H9 (cell line): Measurements from ENCODE around the gene SPATA17. TPM values are rescaled to one million over a fixed set of nuclear protein-coding genes. Genes with fewer than 3 reads are reported as not detected.

Source experiments
- DNase-seq: peaks from one replicate; pipeline ENCODE4 v3.0.0-alpha.2; 2017
- H2AFZ ChIP-seq: one replicate; pipeline ENCODE4 v1.6.1; 2013; ENCODE audit warnings: mild to moderate bottlenecking, low read length, control low read depth, moderate library complexity
- H2AK5ac ChIP-seq: 2 replicates; pipeline ENCODE4 v1.6.1; 2013; ENCODE audit warnings: low read length, control low read depth, mixed read lengths; ENCODE audit not compliant: insufficient read length
- H2BK120ac ChIP-seq: one replicate; pipeline ENCODE4 v1.6.1; 2013; ENCODE audit warnings: low read depth, mild to moderate bottlenecking, low read length, control low read depth, inconsistent platforms; ENCODE audit not compliant: poor library complexity, severe bottlenecking
- H2BK12ac ChIP-seq: 2 replicates; pipeline ENCODE4 v1.6.1; 2013; ENCODE audit warnings: low read length, control low read depth, mixed read lengths, low read depth; ENCODE audit not compliant: insufficient read length
- H2BK15ac ChIP-seq: 2 replicates; pipeline ENCODE4 v1.6.1; 2013; ENCODE audit warnings: low read depth, low read length, control low read depth
- H2BK20ac ChIP-seq: one replicate; pipeline ENCODE4 v1.6.1; 2013; ENCODE audit warnings: low read depth, mild to moderate bottlenecking, low read length, control low read depth, inconsistent platforms; ENCODE audit not compliant: poor library complexity, severe bottlenecking
- H2BK5ac ChIP-seq: 2 replicates; pipeline ENCODE4 v1.6.1; 2013; ENCODE audit warnings: low read length, control low read depth, mixed read lengths; ENCODE audit not compliant: insufficient read length
- H3K14ac ChIP-seq: 2 replicates; pipeline ENCODE4 v1.6.1; 2013; ENCODE audit warnings: low read length, control low read depth; ENCODE audit not compliant: insufficient read depth
- H3K18ac ChIP-seq: 2 replicates; pipeline ENCODE4 v1.6.1; 2013; ENCODE audit warnings: low read depth, mild to moderate bottlenecking, mixed read lengths, low read length, control low read depth; ENCODE audit not compliant: insufficient read length
- H3K23ac ChIP-seq: 2 replicates; pipeline ENCODE4 v1.6.1; 2013; ENCODE audit warnings: low read length, control low read depth, mixed read lengths, low read depth; ENCODE audit not compliant: insufficient read length
- H3K23me2 ChIP-seq: 2 replicates; pipeline ENCODE4 v1.6.1; 2013; ENCODE audit warnings: low read depth, mild to moderate bottlenecking, mixed read lengths, low read length, control low read depth; ENCODE audit not compliant: insufficient read length, poor library complexity, severe bottlenecking
- H3K27ac ChIP-seq: 2 replicates; pipeline ENCODE4 v1.5.1; 2013; ENCODE audit warnings: low read length, control low read depth, mixed read lengths, low read depth; ENCODE audit not compliant: insufficient read length
- H3K27me3 ChIP-seq: 2 replicates; pipeline ENCODE4 v1.6.1; 2013; ENCODE audit warnings: low read length, control low read depth, inconsistent platforms; ENCODE audit not compliant: insufficient read depth
- H3K4ac ChIP-seq: 2 replicates; pipeline ENCODE4 v1.6.1; 2013; ENCODE audit warnings: low read depth, mild to moderate bottlenecking, control low read depth, inconsistent platforms, low read length, moderate library complexity
- H3K4me1 ChIP-seq: 2 replicates; pipeline ENCODE4 v1.6.1; 2013; ENCODE audit warnings: low read length, control low read depth, inconsistent platforms; ENCODE audit not compliant: insufficient read depth
- H3K4me2 ChIP-seq: 2 replicates; pipeline ENCODE4 v1.6.1; 2013; ENCODE audit warnings: low read length, control low read depth, mixed read lengths; ENCODE audit not compliant: insufficient read length, insufficient read depth
- H3K56ac ChIP-seq: 2 replicates; pipeline ENCODE4 v1.6.1; 2013; ENCODE audit warnings: low read depth, mild to moderate bottlenecking, mixed read lengths, low read length, control low read depth; ENCODE audit not compliant: insufficient read length
- H3K79me1 ChIP-seq: 2 replicates; pipeline ENCODE4 v1.6.1; 2013; ENCODE audit warnings: low read depth, mild to moderate bottlenecking, moderate library complexity, low read length, control low read depth, inconsistent platforms; ENCODE audit not compliant: insufficient read depth, poor library complexity, severe bottlenecking
- H3K79me2 ChIP-seq: 2 replicates; pipeline ENCODE4 v1.6.1; 2013; ENCODE audit warnings: low read length, control low read depth, inconsistent platforms; ENCODE audit not compliant: insufficient read depth
- H3K9ac ChIP-seq: 2 replicates; pipeline ENCODE4 v1.6.1; 2013; ENCODE audit warnings: low read length, control low read depth, mixed read lengths; ENCODE audit not compliant: insufficient read length; ENCODE audit errors: extremely low read depth
- H3K9me3 ChIP-seq: one replicate; pipeline ENCODE4 v1.6.1; 2013; ENCODE audit warnings: low read depth, low read length, inconsistent platforms; ENCODE audit not compliant: control insufficient read depth
- H3T11ph ChIP-seq: one replicate; pipeline ENCODE4 v1.6.1; 2013; ENCODE audit warnings: mild to moderate bottlenecking, low read length, control low read depth, inconsistent platforms
- H4K20me1 ChIP-seq: one replicate; pipeline ENCODE4 v1.6.1; 2013; ENCODE audit not compliant: control insufficient read depth, insufficient read length, insufficient read depth
- H4K5ac ChIP-seq: 2 replicates; pipeline ENCODE4 v1.6.1; 2013; ENCODE audit warnings: low read depth, mild to moderate bottlenecking, mixed read lengths, low read length, control low read depth; ENCODE audit not compliant: insufficient read length
- H4K8ac ChIP-seq: replicated peaks from 2 replicates; pipeline ENCODE4 v1.6.1; 2013; ENCODE audit warnings: low read length, control low read depth, mixed read lengths, low read depth; ENCODE audit not compliant: insufficient read length
- H4K91ac ChIP-seq: 2 replicates; pipeline ENCODE4 v1.6.1; 2013; ENCODE audit warnings: low read depth, mild to moderate bottlenecking, moderate library complexity, mixed read lengths, low read length, control low read depth; ENCODE audit not compliant: insufficient read length
- H3K27ac Mint-ChIP-seq, 3 experiments: 2 replicates in 2 of 3; 3 replicates in 1 of 3; pipeline ENCODE4 v1.8.0; 2020 to 2021; ENCODE audit warnings: mixed read lengths in 3 of 3, mild to moderate bottlenecking in 1 of 3, moderate library complexity in 1 of 3
- H3K27me3 Mint-ChIP-seq: 2 replicates; pipeline ENCODE4 v1.8.0; 2021; ENCODE audit warnings: low read depth, mild to moderate bottlenecking, moderate library complexity, mixed read lengths
- H3K36me3 Mint-ChIP-seq, 3 experiments: 2 replicates in 2 of 3; 3 replicates in 1 of 3; pipeline ENCODE4 v1.8.0; 2020 to 2021; ENCODE audit warnings: low read depth in 3 of 3, mixed read lengths in 3 of 3; ENCODE audit not compliant: insufficient read depth in 1 of 3
- H3K4me1 Mint-ChIP-seq, 2 experiments: 2 replicates each; pipeline ENCODE4 v1.8.0; 2020; ENCODE audit warnings: mixed read lengths in 2 of 2
- H3K4me3 Mint-ChIP-seq, 2 experiments: 2 replicates in 1 of 2; 3 replicates in 1 of 2; pipeline ENCODE4 v1.8.0; 2020 to 2021; ENCODE audit warnings: mild to moderate bottlenecking in 2 of 2, mixed read lengths in 2 of 2, moderate library complexity in 1 of 2
- H3K9me3 Mint-ChIP-seq, 2 experiments: 2 replicates in 1 of 2; 3 replicates in 1 of 2; pipeline ENCODE4 v1.8.0; 2020; ENCODE audit warnings: mild to moderate bottlenecking in 2 of 2, mixed read lengths in 2 of 2, moderate library complexity in 1 of 2
- CTCF ChIP-seq: fragments of 200-600 bp; sonication (generic); conservative IDR thresholded peaks from 3 replicates; pipeline ENCODE4 v1.8.0; 2021; ENCODE audit warnings: antibody characterized with exemption, mild to moderate bottlenecking
- WGBS: extraction: QIAGEN DNeasy Blood & Tissue Kit; methylation state at CpG from one replicate; pipeline ENCODE4 v1.1.7; 2013; ENCODE audit warnings: missing lambda C conversion rate, low lambda C conversion rate, mixed read lengths; ENCODE audit not compliant: insufficient read length; ENCODE audit errors: extremely low coverage; 5-methylcytosine and 5-hydroxymethylcytosine counted together
- total RNA-seq: library from RNA; stranded (reverse); gene quantifications from 2 replicates; pipeline ENCODE4 v1.2.1, GENCODE V29; 2021

SPATA17 gene
- total RNA-seq, 1 experiment from 2014 or later = 0.44 TPM

- Histone ChIP-seq H4K5ac (no peak overlapping the region), H2BK5ac (no peak overlapping the region), H2BK15ac (no peak overlapping the region), H3K27ac (no peak overlapping the region), H3T11ph (no peak overlapping the region), H4K91ac (no peak overlapping the region), H4K20me1 (no peaks in the 10 kb centered on the region), H2BK20ac (no peak overlapping the region), H3K4me1 (no peaks in the 10 kb centered on the region), H2AFZ (no peak overlapping the region), H3K23me2 (no peaks in the 10 kb centered on the region), H3K79me1 (no peaks in the 10 kb centered on the region), H3K79me2 (no peaks in the 10 kb centered on the region), H2BK12ac (no peak overlapping the region), H3K4ac (no peak overlapping the region), H2BK120ac (no peak overlapping the region), H3K4me2 (no peak overlapping the region), H3K27me3 (no peaks in the 10 kb centered on the region), H2AK5ac (no peak overlapping the region), H3K18ac (no peak overlapping the region), H3K9ac (no peak overlapping the region), H4K8ac (no peak overlapping the region), H3K9me3 (no peaks in the 10 kb centered on the region), H3K14ac (no peak overlapping the region), H3K56ac (no peak overlapping the region), H3K23ac (no peak overlapping the region)
- Mint-ChIP-seq H3K27me3 (no peaks in the 10 kb centered on the region), H3K4me1 (peaks cover 14 to 18% of the 10 kb centered on the region in 2 experiments), H3K27ac (no peak overlapping the region), H3K9me3 (no peaks in the 10 kb centered on the region), H3K4me3 (no peak overlapping the region), H3K36me3 (no peaks in the 10 kb centered on the region)
- no CpG with 5 or more reads among the region's 1 CpG for WGBS
- no peak for TF ChIP-seq CTCF
- DNase-seq = no peak
Measured at GRCh38 chr1:217899614-217900013, 268.5 kb downstream of the SPATA17 start.
